SK-N-SH (cell line): Measurements from ENCODE around the gene RHEBL1. TPM values are rescaled to one million over a fixed set of nuclear protein-coding genes. Genes with fewer than 3 reads are reported as not detected.
A peak's percentile ranks its signal among the peaks of the same experiment; 100 is the strongest.

ENCODE experiments used
- CTCF ChIA-PET: fragments of 300-600, 350-600 bp; formaldehyde crosslinking; extraction: SDS; loops from one replicate; lab custom pipeline; 2021; lab: Yijun Ruan, JAX
- POLR2A ChIA-PET: fragments of 350-600 bp; sonication (Branson Sonifier 250); formaldehyde crosslinking; extraction: SDS; loops from one replicate; lab custom pipeline; 2020; ENCODE audit warnings: antibody characterized with exemption, inconsistent platforms; lab: Yijun Ruan, JAX
- DNase-seq: peaks from one replicate; pipeline ENCODE4 v3.0.0; 2012
- H2AFZ ChIP-seq: fragments of 200-600 bp; sonication (generic); 2 replicates; pipeline ENCODE4 v1.8.1; 2016; ENCODE audit warnings: antibody characterized with exemption, mild to moderate bottlenecking, low read depth
- H3F3A ChIP-seq: fragments of 200-600 bp; sonication (generic); replicated peaks from 2 replicates; pipeline ENCODE3; 2016; ENCODE audit warnings: antibody characterized with exemption, mild to moderate bottlenecking; ENCODE audit not compliant: insufficient read depth
- H3K27ac ChIP-seq, 2 experiments: fragments of 200-500 bp in 1 of 2; fragments of 200-600 bp in 1 of 2; sonication (Bioruptor generic) in 1 of 2; sonication (generic), shearing (Covaris generic) in 1 of 2; 2 replicates each; pipeline versions ENCODE4 v1.5.1 to v1.6.1; 2014 to 2016; ENCODE audit warnings: low read depth in 2 of 2, inconsistent platforms in 1 of 2, low read length in 1 of 2, mild to moderate bottlenecking in 1 of 2, mixed read lengths in 1 of 2
- H3K27me3 ChIP-seq: fragments of 200-600 bp; sonication (generic), shearing (Covaris generic); 2 replicates; pipeline ENCODE4 v1.6.1; 2016; ENCODE audit warnings: mixed run types; ENCODE audit not compliant: insufficient read depth
- H3K36me3 ChIP-seq, 2 experiments: fragments of 200-500 bp in 1 of 2; fragments of 200-600 bp in 1 of 2; sonication (Bioruptor generic) in 1 of 2; sonication (generic) in 1 of 2; replicated peaks in 1 of 2; 2 replicates each; pipeline versions ENCODE3 to v1.5.1; 2014 to 2016; ENCODE audit warnings: low read length in 1 of 2, mild to moderate bottlenecking in 1 of 2; ENCODE audit not compliant: insufficient read depth in 2 of 2, control insufficient read depth in 1 of 2
- H3K4me1 ChIP-seq, 2 experiments: fragments of 200-500 bp in 1 of 2; fragments of 200-600 bp in 1 of 2; sonication (Bioruptor generic) in 1 of 2; sonication (generic), shearing (Covaris generic) in 1 of 2; 2 replicates each; pipeline versions ENCODE4 v1.5.1 to v1.6.1; 2014 to 2016; ENCODE audit warnings: low read depth in 1 of 2, low read length in 1 of 2, mixed run types in 1 of 2; ENCODE audit not compliant: insufficient read depth in 2 of 2, control insufficient read depth in 1 of 2
- H3K4me2 ChIP-seq: fragments of 200-600 bp; sonication (generic), shearing (Covaris generic); 2 replicates; pipeline ENCODE4 v1.6.1; 2017; ENCODE audit warnings: mixed run types
- H3K4me3 ChIP-seq, 2 experiments: fragments of 200-500 bp in 1 of 2; fragments of 200-600 bp in 1 of 2; sonication (Bioruptor generic) in 1 of 2; sonication (generic), shearing (Covaris generic) in 1 of 2; 2 replicates each; pipeline versions ENCODE4 v1.5.1 to v1.8.1; 2014 to 2016; ENCODE audit warnings: low read depth in 2 of 2, inconsistent platforms in 1 of 2, low read length in 1 of 2, mild to moderate bottlenecking in 1 of 2, mixed read lengths in 1 of 2, moderate library complexity in 1 of 2
- H3K79me2 ChIP-seq: fragments of 200-600 bp; sonication (generic); 2 replicates; pipeline ENCODE4 v1.8.1; 2017; ENCODE audit warnings: mild to moderate bottlenecking; ENCODE audit not compliant: insufficient read depth
- H3K9ac ChIP-seq: fragments of 200-600 bp; sonication (generic); 2 replicates; pipeline ENCODE4 v1.6.1; 2017; ENCODE audit warnings: mixed run types
- H3K9me2 ChIP-seq: fragments of 200-600 bp; sonication (generic); 2 replicates; pipeline ENCODE4 v1.6.1; 2017; ENCODE audit warnings: mixed run types
- H3K9me3 ChIP-seq: fragments of 200-600 bp; sonication (generic); 2 replicates; pipeline ENCODE4 v1.6.1; 2017; ENCODE audit warnings: mixed run types, mild to moderate bottlenecking, moderate library complexity
- H4K20me1 ChIP-seq: fragments of 200-600 bp; sonication (generic); 2 replicates; pipeline ENCODE4 v1.6.1; 2017; ENCODE audit warnings: mild to moderate bottlenecking, mixed run types; ENCODE audit not compliant: insufficient read depth
- CTCF ChIP-seq: fragments of 200-600 bp; sonication (generic); IDR thresholded peaks from 2 replicates; pipeline ENCODE4 v1.6.1; 2017; ENCODE audit warnings: antibody characterized with exemption, mild to moderate bottlenecking, moderate library complexity
- FOSL2 ChIP-seq: IDR thresholded peaks from 2 replicates; pipeline ENCODE4 v1.4.0; 2012; ENCODE audit warnings: low read depth, mild to moderate bottlenecking, moderate library complexity, borderline replicate concordance
- FOXM1 ChIP-seq: IDR thresholded peaks from 2 replicates; pipeline ENCODE4 v1.4.0; 2012; ENCODE audit warnings: low read depth, mild to moderate bottlenecking
- GATA2 ChIP-seq: sonication (generic); formaldehyde crosslinking; IDR thresholded peaks from 2 replicates; pipeline ENCODE4 v1.5.0; 2020; ENCODE audit warnings: mild to moderate bottlenecking, missing genetic modification reagents
- IRF3 ChIP-seq: fragments of 150-350 bp; IDR thresholded peaks from 2 replicates; pipeline ENCODE4 v1.6.1; 2016; ENCODE audit warnings: mild to moderate bottlenecking, low read depth, low read length
- MXI1 ChIP-seq: IDR thresholded peaks from 2 replicates; pipeline ENCODE4 v1.6.1; 2012; ENCODE audit warnings: mild to moderate bottlenecking, low read depth, low read length, improper control_type of control experiment
- REST ChIP-seq: IDR thresholded peaks from 2 replicates; pipeline ENCODE4 v1.6.1; 2012; ENCODE audit warnings: mild to moderate bottlenecking, low read depth, low read length, moderate library complexity
- TEAD4 ChIP-seq: IDR thresholded peaks from 2 replicates; pipeline ENCODE4 v1.4.0; 2012; ENCODE audit warnings: mild to moderate bottlenecking, borderline replicate concordance; ENCODE audit not compliant: insufficient read depth
- ZBTB33 ChIP-seq: IDR thresholded peaks from 2 replicates; pipeline ENCODE4 v1.4.0; 2012; ENCODE audit warnings: low read depth, borderline replicate concordance
- WGBS: methylation state at CpG from one replicate; pipeline ENCODE4 v1.1.6; 2017; ENCODE audit warnings: low lambda C conversion rate; 5-methylcytosine and 5-hydroxymethylcytosine counted together
- polyA plus RNA-seq, 3 experiments: library from polyadenylated mRNA; depleted of rRNA; stranded (reverse); fragments of >200 nt; gene quantifications; 2 replicates each; pipeline ENCODE4 v1.2.3, GENCODE V29; 2012
- TF ChIP-seq, protein P1 (sequence below): fragments of 150-350 bp; IDR thresholded peaks from 2 replicates; pipeline ENCODE4 v1.6.1; 2017; ENCODE audit warnings: antibody characterized with exemption, low read length, low read depth, borderline replicate concordance
- TF ChIP-seq, protein P2 (sequence below): IDR thresholded peaks from 2 replicates; pipeline ENCODE4; 2012
- TF ChIP-seq, protein P3 (sequence below): IDR thresholded peaks from 2 replicates; pipeline ENCODE4 v1.4.0; 2012; ENCODE audit warnings: low read depth, borderline replicate concordance

The RHEBL1 gene
- polyA plus RNA-seq, 1 of the 3 experiments (the other 2 are of a cell fraction): 2.2 TPM

GRCh38 chr12:49110464-49111155, 40.8 kb upstream of the RHEBL1 start, which contains the start of gene LMBR1L (continued):
- TF ChIP-seq FOXM1 (no peak), CTCF (peak; percentile 46), GATA2 (peak; percentile 71; the same call in 1 of the 2 replicates)
- TF ChIP-seq, protein P1, sequence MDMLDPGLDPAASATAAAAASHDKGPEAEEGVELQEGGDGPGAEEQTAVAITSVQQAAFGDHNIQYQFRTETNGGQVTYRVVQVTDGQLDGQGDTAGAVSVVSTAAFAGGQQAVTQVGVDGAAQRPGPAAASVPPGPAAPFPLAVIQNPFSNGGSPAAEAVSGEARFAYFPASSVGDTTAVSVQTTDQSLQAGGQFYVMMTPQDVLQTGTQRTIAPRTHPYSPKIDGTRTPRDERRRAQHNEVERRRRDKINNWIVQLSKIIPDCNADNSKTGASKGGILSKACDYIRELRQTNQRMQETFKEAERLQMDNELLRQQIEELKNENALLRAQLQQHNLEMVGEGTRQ: no peak
- TF ChIP-seq, protein P2, sequence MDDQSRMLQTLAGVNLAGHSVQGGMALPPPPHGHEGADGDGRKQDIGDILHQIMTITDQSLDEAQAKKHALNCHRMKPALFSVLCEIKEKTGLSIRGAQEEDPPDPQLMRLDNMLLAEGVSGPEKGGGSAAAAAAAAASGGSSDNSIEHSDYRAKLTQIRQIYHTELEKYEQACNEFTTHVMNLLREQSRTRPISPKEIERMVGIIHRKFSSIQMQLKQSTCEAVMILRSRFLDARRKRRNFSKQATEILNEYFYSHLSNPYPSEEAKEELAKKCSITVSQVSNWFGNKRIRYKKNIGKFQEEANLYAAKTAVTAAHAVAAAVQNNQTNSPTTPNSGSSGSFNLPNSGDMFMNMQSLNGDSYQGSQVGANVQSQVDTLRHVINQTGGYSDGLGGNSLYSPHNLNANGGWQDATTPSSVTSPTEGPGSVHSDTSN: peak; percentile 99

DNA sequence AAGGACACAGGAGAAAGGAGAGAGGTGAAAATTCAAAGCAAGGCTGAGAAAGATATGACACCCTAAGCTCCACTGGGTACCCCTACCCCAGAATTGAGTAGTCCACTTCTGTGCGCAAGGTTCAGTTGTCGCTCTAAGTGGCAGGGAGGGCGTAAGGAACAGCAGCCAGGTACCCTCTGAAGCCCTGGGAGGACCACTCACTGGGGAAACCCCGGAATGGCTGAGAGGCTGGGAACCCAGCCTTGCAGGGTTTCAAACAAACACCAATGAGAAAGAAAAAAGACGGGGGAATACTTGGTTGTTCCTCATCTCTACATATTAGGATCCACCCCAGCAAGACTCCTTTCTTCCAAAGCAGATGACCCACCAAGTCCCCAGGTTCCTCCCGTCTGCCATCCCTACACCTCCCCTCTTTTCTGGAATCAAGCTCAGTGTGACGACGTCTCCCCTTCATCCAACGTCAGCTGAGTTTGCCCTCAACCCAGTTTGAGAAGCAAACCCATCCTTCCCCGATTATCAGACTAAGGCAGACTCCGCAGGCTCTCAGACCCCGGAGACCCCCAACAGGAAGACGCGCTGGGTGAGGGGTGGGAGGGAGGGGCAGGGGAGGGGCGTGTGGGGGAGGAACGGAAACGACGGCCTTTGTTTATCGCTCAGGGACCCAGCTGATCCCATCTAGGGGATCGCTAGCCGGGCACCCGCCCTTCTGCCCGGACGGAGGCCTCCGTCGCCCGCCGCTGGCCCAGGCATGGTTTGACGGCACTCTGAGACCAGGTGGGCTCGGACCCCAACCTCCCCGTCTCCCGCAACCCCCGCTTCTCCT, 40.1 kb upstream of the RHEBL1 start:
- peaks cover 0 to 12% of the 10 kb centered on the region in 2 experiments; a peak in 1 of 4 replicates for H3K4me1 ChIP-seq
- peak overlapping the region; percentile 85 to 88 for H3K27ac ChIP-seq
- H3K79me2 ChIP-seq: peaks cover 42% of the 10 kb centered on the region
- H2AFZ ChIP-seq: peak overlapping the region; percentile 88
- ChIA-PET POLR2A (interaction anchor here (0.6 to 4.3 kb wide), 13 partner anchors 9 to 126 kb away, joined by 3 to 28 read pairs (median 4); partner anchors contain the start of genes DHH, RHEBL1, TUBA1A and TUBA1B), CTCF (interaction anchor here (0.6 to 25.0 kb wide), 12 partner anchors 10 to 249 kb away, joined by 3 to 315 read pairs (median 16); partner anchors contain the start of genes ARF3, DHH, TUBA1A and TUBA1B)
- H3K36me3 ChIP-seq: peaks cover 8 to 17% of the 10 kb centered on the region in 2 experiments
- no peaks in the 10 kb centered on the region for H3F3A ChIP-seq
- peak; percentile 74 for DNase-seq
- peaks cover 38% of the 10 kb centered on the region; the same call in 1 of the 2 replicates for H4K20me1 ChIP-seq
- H3K9me3 ChIP-seq: no peaks in the 10 kb centered on the region
- peak overlapping the region; percentile 97 for H3K9ac ChIP-seq
- H3K27me3 ChIP-seq: no peaks in the 10 kb centered on the region
- peak overlapping the region; percentile 82 to 100 for H3K4me3 ChIP-seq
- peak overlapping the region; percentile 97 for H3K4me2 ChIP-seq
- no peaks in the 10 kb centered on the region for H3K9me2 ChIP-seq
- WGBS: 21% methylated on average over 11 of the region's 33 CpGs
- TF ChIP-seq TEAD4: no peak
- no peak for TF ChIP-seq REST
- no peak for TF ChIP-seq FOSL2
- TF ChIP-seq ZBTB33: no peak
- no peak for TF ChIP-seq IRF3
- TF ChIP-seq MXI1: no peak
- TF ChIP-seq, protein P2: no peak
- TF ChIP-seq, protein P3, sequence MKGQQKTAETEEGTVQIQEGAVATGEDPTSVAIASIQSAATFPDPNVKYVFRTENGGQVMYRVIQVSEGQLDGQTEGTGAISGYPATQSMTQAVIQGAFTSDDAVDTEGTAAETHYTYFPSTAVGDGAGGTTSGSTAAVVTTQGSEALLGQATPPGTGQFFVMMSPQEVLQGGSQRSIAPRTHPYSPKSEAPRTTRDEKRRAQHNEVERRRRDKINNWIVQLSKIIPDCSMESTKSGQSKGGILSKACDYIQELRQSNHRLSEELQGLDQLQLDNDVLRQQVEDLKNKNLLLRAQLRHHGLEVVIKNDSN: no peak
